Measurements from ENCODE around the gene IL1R1.

The IL1R1 gene

GRCh38 chr2:102200539-102200938, 58.0 kb downstream of the IL1R1 start:
- no peak overlapping the region for H3K4me3 ChIP-seq (ENCODE audit: low read depth, low read length, poor library complexity, severe bottlenecking)
- H2AFZ ChIP-seq (ENCODE audit: low read length): no peak overlapping the region
- H3K4me2 ChIP-seq (ENCODE audit: low read length): no peak overlapping the region
- no peaks in the 10 kb centered on the region for H4K20me1 ChIP-seq (ENCODE audit: insufficient read depth, low read length)
- no peaks in the 10 kb centered on the region for H3K4me1 ChIP-seq (ENCODE audit: insufficient read depth, low read length, severe bottlenecking)
- H3F3A ChIP-seq (ENCODE audit: insufficient read depth, low read length): no peaks in the 10 kb centered on the region
- no peak for TF ChIP-seq CTCF (IDR thresholded peaks at IDR 0.05; ENCODE audit: low read length)
- no peak for TF ChIP-seq EZH2 (IDR thresholded peaks at IDR 0.05; ENCODE audit: borderline replicate concordance, low read length)
- no peaks in the 10 kb centered on the region for H3K79me2 ChIP-seq (ENCODE audit: insufficient read depth, low read length)
- no peak overlapping the region for H3K27ac ChIP-seq (ENCODE audit: low read depth, low read length, poor library complexity, severe bottlenecking)
- H3K9ac ChIP-seq (ENCODE audit: low read length): no peak overlapping the region
- no peaks in the 10 kb centered on the region for H3K36me3 ChIP-seq (ENCODE audit: insufficient read depth, low read length)
- no peaks in the 10 kb centered on the region for H3K9me3 ChIP-seq (ENCODE audit: low read length)
- no peaks in the 10 kb centered on the region for H3K9me2 ChIP-seq (ENCODE audit: low read depth, low read length)
- no peaks in the 10 kb centered on the region for H3K27me3 ChIP-seq (ENCODE audit: insufficient read depth, low read length)

- Histone ChIP-seq H3K36me3 (ENCODE audit: insufficient read depth, low read length) (no peaks in the 10 kb centered on the region), H3F3A (ENCODE audit: insufficient read depth, low read length) (no peaks in the 10 kb centered on the region), H3K4me1 (ENCODE audit: insufficient read depth, low read length, severe bottlenecking) (no peaks in the 10 kb centered on the region), H3K27ac (ENCODE audit: low read depth, low read length, poor library complexity, severe bottlenecking) (no peak overlapping the region), H3K4me2 (ENCODE audit: low read length) (no peak overlapping the region), H3K4me3 (ENCODE audit: low read depth, low read length, poor library complexity, severe bottlenecking) (no peak overlapping the region), H4K20me1 (ENCODE audit: insufficient read depth, low read length) (no peaks in the 10 kb centered on the region), H2AFZ (ENCODE audit: low read length) (no peak overlapping the region), H3K27me3 (ENCODE audit: insufficient read depth, low read length) (no peaks in the 10 kb centered on the region), H3K79me2 (ENCODE audit: insufficient read depth, low read length) (no peaks in the 10 kb centered on the region), H3K9ac (ENCODE audit: low read length) (no peak overlapping the region), H3K9me3 (ENCODE audit: low read length) (no peaks in the 10 kb centered on the region), H3K9me2 (ENCODE audit: low read depth, low read length) (no peaks in the 10 kb centered on the region)
- no peak for TF ChIP-seq CTCF (IDR thresholded peaks at IDR 0.05; ENCODE audit: low read length)
- no peak for TF ChIP-seq EZH2 (IDR thresholded peaks at IDR 0.05; ENCODE audit: borderline replicate concordance, low read length)
Observed at GRCh38 chr2:102204638-102205037, 62.1 kb downstream of the IL1R1 start.

GRCh38 chr2:102206666-102207341, 64.3 kb downstream of the IL1R1 start:
- H3K36me3 ChIP-seq (ENCODE audit: insufficient read depth, low read length): no peaks in the 10 kb centered on the region

More at GRCh38 chr2:102206666-102207341, 64.3 kb downstream of the IL1R1 start:
- no peaks in the 10 kb centered on the region for H3K9me2 ChIP-seq (ENCODE audit: low read depth, low read length)
- no peak overlapping the region for H3K9ac ChIP-seq (ENCODE audit: low read length)
- no peak overlapping the region for H2AFZ ChIP-seq (ENCODE audit: low read length)
- H3K27me3 ChIP-seq (ENCODE audit: insufficient read depth, low read length): no peaks in the 10 kb centered on the region
- H3K9me3 ChIP-seq (ENCODE audit: low read length): no peaks in the 10 kb centered on the region
- H3K79me2 ChIP-seq (ENCODE audit: insufficient read depth, low read length): no peaks in the 10 kb centered on the region
- no peaks in the 10 kb centered on the region for H3K4me1 ChIP-seq (ENCODE audit: insufficient read depth, low read length, severe bottlenecking)
- no peak overlapping the region for H3K4me2 ChIP-seq (ENCODE audit: low read length)
- H3K27ac ChIP-seq (ENCODE audit: low read depth, low read length, poor library complexity, severe bottlenecking): no peak overlapping the region
- no peak overlapping the region for H3K4me3 ChIP-seq (ENCODE audit: low read depth, low read length, poor library complexity, severe bottlenecking)
- TF ChIP-seq EZH2 (IDR thresholded peaks at IDR 0.05; ENCODE audit: borderline replicate concordance, low read length) (no peak), CTCF (IDR thresholded peaks at IDR 0.05; ENCODE audit: low read length) (no peak)
- no peaks in the 10 kb centered on the region for H4K20me1 ChIP-seq (ENCODE audit: insufficient read depth, low read length)
- no peaks in the 10 kb centered on the region for H3F3A ChIP-seq (ENCODE audit: insufficient read depth, low read length)

Measured in OCI-LY1 (cell line).